ENCODE results near the gene RAET1G. TPM values are rescaled to one million over a fixed set of nuclear protein-coding genes. Genes with fewer than 3 reads are reported as not detected.
"Not testable (repeated sequence)": the region's sequence is repeated elsewhere in the genome, so short reads cannot be mapped to it uniquely, and the experiment has no call there.

The RAET1G gene
- total RNA-seq, 1 donor, result not detected

DNA sequence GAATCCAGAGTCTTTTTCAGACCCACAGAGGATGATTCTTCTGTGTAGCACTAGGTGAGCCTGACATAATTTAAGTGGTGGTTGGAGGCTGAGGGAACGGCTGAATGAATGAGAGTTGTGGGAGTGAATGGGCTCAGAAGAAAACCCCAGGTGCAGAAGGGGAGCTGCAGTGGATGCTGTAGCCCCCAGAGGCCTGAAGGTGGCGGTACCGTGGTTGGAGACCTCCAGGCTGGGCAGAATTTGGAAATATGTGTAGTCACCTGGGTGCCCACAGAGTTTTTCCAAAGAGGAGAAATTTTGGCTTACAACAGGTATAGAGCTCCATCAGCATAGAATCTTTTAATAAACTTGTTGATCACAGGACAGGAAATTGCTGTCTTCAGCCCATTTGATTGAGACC is 6.5 kb upstream of the RAET1G start:
- H3K9me3 ChIP-seq (ENCODE audit: low read depth, low read length), result no peaks in the 10 kb centered on the region
- no peak overlapping the region for H3K4me3 ChIP-seq (ENCODE audit: low read length)
- H3K27me3 ChIP-seq (ENCODE audit: insufficient read depth, low read length), result peaks cover 84% of the 10 kb centered on the region
- peaks cover 12% of the 10 kb centered on the region for H3K4me1 ChIP-seq (ENCODE audit: insufficient read depth, low read length)

DNA sequence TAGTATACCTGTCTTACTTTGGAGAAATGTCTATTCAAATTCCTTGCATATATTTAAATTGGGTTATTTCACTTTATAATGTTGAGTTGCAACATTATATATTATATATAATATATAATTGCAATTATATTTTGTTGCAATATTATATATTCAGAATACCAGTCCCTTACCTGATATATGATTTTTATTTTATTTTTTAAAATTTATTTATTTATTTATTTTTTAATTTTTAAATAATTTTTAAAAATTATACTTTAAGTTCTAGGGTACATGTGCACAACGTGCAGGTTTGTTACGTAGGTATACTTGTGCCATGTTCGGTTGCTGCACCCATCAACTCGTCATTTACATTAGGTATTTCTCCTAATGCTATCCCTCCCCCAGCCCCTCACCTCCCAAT is 4.1 kb upstream of the RAET1G start:
- Histone ChIP-seq H3K4me1 (ENCODE audit: insufficient read depth, low read length) (peaks cover 25% of the 10 kb centered on the region), H3K27me3 (ENCODE audit: insufficient read depth, low read length) (peaks cover 87% of the 10 kb centered on the region)
- not testable (repeated sequence) for H3K9me3 ChIP-seq (ENCODE audit: low read depth, low read length); H3K4me3 ChIP-seq (ENCODE audit: low read length)

DNA sequence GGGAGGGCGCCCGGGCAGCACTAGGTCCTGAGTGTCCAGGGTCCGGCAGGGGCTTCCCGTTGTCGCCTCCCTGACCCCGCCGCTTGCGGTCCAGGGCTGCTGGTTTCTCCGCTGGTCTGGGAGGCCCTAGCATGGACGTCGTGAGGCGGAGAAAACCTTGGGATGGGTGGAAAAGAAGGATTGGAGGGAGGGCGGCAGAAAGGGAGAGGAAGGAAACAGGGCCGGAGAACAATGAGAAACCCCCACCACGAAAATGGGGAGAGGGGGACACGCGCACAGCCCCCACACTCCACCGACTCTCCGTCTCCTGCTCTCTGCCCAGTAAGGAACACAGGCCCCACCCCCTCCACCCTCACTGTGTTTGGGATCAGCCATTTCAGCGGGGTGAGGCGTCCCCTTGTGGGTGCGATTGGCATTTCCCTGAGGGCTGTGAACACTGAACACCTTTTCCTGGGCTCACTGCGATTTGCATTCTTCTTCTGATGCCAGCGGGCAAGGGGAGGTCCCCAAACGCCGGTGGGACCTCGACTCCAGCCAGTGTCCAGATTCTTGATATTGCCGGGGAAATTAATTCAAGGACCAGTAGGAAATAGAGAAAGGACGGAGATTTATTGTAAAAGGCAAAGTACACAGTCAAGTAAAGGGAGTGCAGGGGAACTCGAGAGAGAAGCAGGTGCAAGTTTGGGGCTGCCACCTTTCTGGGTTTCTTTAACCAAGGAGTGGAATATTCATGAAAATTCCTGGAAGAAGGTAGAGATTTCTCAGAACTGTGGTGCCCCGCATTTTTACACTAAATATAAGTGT is 3.3 kb upstream of the RAET1G start:
- H3K4me3 ChIP-seq (ENCODE audit: low read length), result no peak overlapping the region
- H3K4me1 ChIP-seq (ENCODE audit: insufficient read depth, low read length), result peaks cover 25% of the 10 kb centered on the region
- no peaks in the 10 kb centered on the region for H3K9me3 ChIP-seq (ENCODE audit: low read depth, low read length)
- peaks cover 89% of the 10 kb centered on the region for H3K27me3 ChIP-seq (ENCODE audit: insufficient read depth, low read length)

DNA sequence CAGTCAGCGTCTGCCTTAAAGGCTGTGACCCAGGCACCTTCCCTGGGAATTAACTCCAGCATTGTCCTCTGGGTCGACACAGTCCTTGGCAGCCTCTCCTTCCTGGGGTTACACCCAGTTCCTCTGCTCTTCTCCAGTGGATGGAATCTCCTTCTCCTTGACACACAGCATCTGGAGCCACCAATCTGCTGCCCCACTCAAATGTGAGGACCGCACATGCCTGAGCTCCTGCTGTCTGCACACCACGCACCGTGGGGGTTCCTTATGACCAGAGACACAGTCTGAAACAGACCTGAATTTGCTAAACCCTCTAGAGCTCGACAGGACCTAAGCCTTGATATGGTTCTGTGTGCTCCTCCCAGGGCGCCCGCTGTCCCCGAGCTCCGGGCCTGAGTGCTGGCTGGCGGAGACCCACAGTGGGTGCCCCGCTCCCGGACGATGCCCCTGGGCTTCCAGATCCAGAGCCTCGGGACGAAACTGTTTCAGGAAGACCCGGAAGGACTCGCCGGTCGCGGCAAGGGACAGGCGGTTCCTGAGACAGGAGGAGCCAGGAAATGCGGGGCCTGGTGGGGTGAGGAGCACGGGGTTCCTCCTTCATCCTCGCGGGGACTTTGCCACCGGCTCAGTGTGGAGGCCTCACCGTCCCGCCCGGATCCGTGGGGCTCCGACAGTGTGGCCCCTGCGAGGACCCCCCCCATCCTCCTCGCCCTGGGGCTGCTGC is 2.5 kb upstream of the RAET1G start:
- peaks cover 87% of the 10 kb centered on the region for H3K27me3 ChIP-seq (ENCODE audit: insufficient read depth, low read length)
- no peaks in the 10 kb centered on the region for H3K9me3 ChIP-seq (ENCODE audit: low read depth, low read length)
- H3K4me1 ChIP-seq (ENCODE audit: insufficient read depth, low read length), result peaks cover 25% of the 10 kb centered on the region
- H3K4me3 ChIP-seq (ENCODE audit: low read length), result no peak overlapping the region

DNA sequence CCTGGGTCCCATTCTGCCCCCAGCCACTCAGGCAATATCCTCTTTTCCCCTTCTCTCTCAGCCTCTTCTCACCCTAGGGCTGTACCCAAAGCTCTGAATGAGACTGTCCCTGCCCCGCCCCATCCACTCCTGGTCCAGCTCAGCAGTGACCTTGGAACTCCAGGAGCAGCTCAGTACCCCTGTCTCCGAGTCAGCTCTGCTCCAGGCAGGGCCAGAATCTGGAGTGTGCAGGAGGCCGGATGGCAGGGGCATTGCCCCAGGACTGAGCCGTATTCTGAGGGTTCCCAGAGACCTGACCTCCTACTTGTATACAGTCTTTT is 2.0 kb upstream of the RAET1G start:
- H3K4me1 ChIP-seq (ENCODE audit: insufficient read depth, low read length), result peaks cover 25% of the 10 kb centered on the region
- H3K27me3 ChIP-seq (ENCODE audit: insufficient read depth, low read length), result peaks cover 82% of the 10 kb centered on the region
- H3K4me3 ChIP-seq (ENCODE audit: low read length), result no peak overlapping the region
- H3K9me3 ChIP-seq (ENCODE audit: low read depth, low read length), result no peaks in the 10 kb centered on the region

DNA sequence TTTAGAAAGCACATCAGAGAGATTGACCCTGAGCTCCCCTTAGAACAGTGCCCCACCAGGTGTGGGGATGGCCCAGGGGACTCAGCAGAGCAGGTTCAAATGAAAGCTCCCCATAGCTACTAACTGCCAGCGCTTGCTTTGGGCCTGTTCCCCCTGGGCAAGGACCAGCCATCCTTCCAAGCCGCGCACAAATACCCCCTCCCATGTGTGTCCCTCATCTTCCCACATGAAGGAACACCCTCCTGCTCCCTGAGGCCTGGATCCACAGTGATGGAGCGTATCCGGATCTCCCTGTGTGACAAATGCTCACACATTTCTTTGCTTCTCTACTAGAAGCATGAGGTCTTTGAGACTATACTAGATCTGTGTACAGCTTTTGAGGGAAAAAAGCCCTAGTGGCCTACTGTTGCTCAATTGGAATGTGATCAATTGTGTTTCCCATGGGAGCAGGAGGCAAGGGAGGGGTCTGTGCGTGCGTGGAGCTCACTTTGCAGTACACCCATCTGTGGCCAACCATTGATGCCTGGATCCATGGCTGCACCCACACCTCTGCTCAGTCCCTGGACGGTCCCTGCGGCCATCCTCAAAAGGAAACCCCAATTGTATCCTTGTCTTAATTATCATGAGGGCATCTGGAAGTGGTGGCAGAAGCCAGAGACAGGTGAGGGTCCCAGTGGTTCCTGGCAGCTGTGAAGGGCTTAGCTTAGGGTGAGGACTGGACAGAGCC is 1.4 kb upstream of the RAET1G start:
- peaks cover 77% of the 10 kb centered on the region for H3K27me3 ChIP-seq (ENCODE audit: insufficient read depth, low read length)
- H3K9me3 ChIP-seq (ENCODE audit: low read depth, low read length), result no peaks in the 10 kb centered on the region

DNA sequence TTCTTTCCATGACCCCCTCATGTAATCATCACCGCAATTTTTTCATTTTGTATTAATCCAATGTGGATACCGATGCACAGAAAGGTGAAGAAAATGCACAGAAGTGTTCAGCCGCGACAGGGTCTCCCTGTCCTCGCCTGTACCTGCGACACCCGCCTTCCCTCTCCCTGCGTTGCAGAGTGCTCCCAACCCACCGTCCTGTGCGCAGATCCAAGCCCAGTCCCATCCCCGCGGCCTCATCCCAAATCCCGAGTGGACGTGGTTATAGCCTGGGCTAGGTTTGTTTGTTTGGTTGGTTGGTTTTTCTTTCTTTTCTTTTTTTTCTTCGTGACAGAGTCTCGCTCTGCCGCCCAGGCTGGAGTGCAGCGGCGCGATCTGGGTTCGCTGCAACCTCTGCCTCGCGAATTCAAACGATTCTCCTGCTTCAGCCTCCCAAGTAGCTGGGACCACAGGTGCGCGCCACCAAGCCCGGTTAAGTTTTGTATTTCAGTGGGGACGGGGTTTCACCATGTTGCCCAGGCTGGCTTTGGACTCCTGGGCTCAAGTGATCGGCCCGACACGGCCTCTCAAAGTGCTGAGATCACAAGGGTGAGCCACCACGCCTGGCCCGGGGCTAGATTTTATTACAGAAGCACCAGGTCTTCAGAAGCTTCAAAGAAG is 536 bp upstream of the RAET1G start:
- H3K4me3 ChIP-seq (ENCODE audit: low read length), result peak overlapping the region; percentile 14
- peaks cover 25% of the 10 kb centered on the region for H3K4me1 ChIP-seq (ENCODE audit: insufficient read depth, low read length)
- no peaks in the 10 kb centered on the region for H3K9me3 ChIP-seq (ENCODE audit: low read depth, low read length)
- peaks cover 68% of the 10 kb centered on the region for H3K27me3 ChIP-seq (ENCODE audit: insufficient read depth, low read length)

More for the DNA sequence above, 1.4 kb upstream of the RAET1G start:
- Histone ChIP-seq H3K4me1 (ENCODE audit: insufficient read depth, low read length) (peaks cover 25% of the 10 kb centered on the region), H3K4me3 (ENCODE audit: low read length) (no peak overlapping the region)

DNA sequence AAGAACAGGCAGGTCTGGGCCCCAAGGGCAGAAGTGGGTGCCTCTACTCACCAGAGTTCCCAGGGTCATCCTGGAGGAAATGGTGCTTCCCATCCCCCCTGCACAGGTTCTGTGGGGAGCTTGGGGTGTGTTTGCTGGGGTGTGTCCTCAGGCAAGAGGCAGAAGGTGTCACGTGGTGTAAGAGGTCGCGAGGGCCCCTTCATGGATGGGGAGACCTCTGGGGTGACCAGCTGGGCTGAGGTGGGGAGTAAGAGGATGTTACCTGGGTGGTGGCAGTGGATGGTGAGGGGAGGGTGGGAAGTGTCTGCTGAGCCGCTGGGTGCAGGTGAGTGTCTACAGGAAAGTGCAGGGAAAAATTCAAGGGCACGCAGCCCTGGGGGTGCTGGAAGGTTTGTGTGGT is 830 bp downstream of the RAET1G start:
- peaks cover 25% of the 10 kb centered on the region for H3K4me1 ChIP-seq (ENCODE audit: insufficient read depth, low read length)
- not testable (repeated sequence) for H3K9me3 ChIP-seq (ENCODE audit: low read depth, low read length); H3K4me3 ChIP-seq (ENCODE audit: low read length)
- H3K27me3 ChIP-seq (ENCODE audit: insufficient read depth, low read length), result peaks cover 60% of the 10 kb centered on the region

DNA sequence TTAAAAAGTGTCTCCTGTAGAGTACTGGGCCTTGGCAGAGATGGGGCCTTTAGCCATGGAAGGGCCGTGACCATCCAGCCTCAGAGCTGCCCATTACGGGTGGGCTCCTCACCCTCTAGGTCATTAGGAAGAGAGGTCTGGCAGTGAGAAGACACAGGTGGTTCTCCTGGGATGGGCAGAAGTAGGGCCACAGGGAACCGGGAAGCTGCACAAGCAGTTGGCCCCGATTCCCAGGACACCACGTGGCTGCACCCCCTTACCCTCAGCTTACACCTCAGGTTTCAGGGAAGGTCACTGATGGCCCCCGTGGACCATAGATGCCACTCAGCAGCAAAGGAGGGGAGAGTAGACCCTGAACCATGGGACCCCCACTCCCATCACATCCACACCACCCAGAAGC is 1.6 kb downstream of the RAET1G start:
- H3K4me1 ChIP-seq (ENCODE audit: insufficient read depth, low read length), result peaks cover 24% of the 10 kb centered on the region
- H3K27me3 ChIP-seq (ENCODE audit: insufficient read depth, low read length), result peaks cover 55% of the 10 kb centered on the region

DNA sequence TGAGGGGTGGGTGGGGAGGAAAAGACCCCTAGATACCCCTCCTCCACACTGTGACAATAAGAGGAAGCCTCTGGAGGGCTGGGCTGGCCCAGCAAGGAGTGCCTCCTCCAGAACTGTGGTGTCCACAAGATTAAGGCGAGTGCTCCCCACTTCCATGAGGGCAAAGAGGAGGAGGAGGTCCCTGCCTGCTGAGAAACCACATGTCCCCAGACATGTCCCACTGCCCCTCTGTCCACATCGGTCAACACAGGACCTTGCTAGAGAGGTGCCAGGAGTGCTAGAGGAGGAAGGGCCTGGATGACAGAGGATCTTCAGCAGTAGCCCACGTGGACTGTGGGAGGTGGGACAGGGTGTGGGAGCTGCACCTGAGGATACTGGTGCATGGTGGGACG is 3.1 kb downstream of the RAET1G start:
- Histone ChIP-seq H3K4me3 (ENCODE audit: low read length) (no peak overlapping the region), H3K27me3 (ENCODE audit: insufficient read depth, low read length) (peaks cover 40% of the 10 kb centered on the region), H3K9me3 (ENCODE audit: low read depth, low read length) (no peaks in the 10 kb centered on the region), H3K4me1 (ENCODE audit: insufficient read depth, low read length) (peaks cover 12% of the 10 kb centered on the region)

More for the DNA sequence above, 1.6 kb downstream of the RAET1G start:
- Histone ChIP-seq H3K9me3 (ENCODE audit: low read depth, low read length) (no peaks in the 10 kb centered on the region), H3K4me3 (ENCODE audit: low read length) (no peak overlapping the region)

DNA sequence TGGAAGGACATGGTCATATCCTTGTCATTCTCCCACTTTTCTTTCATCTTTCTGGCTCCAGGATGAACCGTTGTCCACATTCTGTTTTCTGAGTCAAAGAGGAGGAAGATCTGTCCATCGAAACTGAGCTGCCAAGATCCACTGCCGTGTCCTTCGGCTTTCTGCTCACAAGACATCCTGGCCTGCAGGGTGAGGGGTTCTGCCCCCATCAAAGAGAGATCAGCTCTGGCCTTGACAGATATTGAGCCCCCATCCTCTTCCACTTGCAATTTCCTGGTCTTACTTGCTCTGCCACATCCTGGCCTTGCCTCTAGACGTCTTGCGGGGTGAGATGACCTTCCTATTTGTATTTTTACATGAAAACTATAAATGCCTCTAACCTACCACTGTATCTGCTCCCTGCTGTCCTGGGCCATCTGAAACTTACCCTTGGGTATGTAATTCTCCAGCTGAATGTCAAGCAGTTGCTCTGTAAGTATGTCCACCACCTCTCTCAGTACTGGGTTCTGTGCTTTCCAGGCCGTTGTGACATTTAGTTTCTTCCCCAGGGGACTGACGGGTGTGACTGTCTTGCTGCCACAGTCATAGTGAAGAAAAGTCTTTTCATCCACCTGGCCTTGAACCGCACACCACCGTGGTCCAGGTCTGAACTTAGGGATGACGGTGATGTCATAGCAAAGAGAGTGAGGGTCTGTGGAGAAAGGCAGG is 3.6 kb downstream of the RAET1G start:
- Histone ChIP-seq H3K27me3 (ENCODE audit: insufficient read depth, low read length) (peaks cover 34% of the 10 kb centered on the region), H3K4me1 (ENCODE audit: insufficient read depth, low read length) (peaks cover 12% of the 10 kb centered on the region)
- H3K9me3 ChIP-seq (ENCODE audit: low read depth, low read length); H3K4me3 ChIP-seq (ENCODE audit: low read length): not testable (repeated sequence)

DNA sequence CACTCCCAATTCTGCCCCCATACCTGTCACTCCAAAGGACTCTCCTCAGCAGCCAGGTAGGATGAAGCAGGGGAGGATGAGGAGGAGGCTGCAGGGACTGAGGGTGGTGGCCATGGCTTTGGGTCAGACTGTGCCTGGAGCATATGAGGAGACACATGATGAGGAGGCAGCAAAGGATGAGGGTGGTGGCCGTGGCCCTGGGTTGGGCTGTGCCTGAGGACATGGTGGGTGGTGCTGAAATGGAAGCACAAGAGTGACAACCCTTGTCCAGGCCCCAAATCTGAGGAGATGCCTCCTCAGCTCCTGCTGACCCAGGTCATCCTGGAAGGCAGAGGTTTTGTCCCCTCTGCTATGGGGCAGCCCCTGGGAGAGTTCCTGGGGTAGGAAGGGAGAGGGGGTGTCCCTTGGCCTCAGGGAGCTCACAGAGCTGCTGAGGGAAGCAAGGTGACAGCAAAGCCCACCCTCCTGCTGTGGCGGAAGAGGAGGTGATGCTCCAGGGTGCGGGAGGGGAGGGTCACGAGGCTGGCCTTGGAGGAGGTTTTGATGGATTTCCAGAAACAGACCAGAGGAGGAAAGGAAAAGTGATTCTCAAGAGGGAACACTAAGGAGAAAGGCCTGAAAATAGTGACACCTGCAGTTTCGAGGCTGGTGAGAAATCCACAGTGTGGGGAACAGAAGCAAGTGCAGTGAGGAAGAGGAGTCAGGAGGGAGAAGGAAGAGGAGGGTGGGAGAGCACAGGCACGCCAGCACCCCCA is 4.6 kb downstream of the RAET1G start:
- peaks cover 8% of the 10 kb centered on the region for H3K4me1 ChIP-seq (ENCODE audit: insufficient read depth, low read length)
- no peak overlapping the region for H3K4me3 ChIP-seq (ENCODE audit: low read length)
- H3K27me3 ChIP-seq (ENCODE audit: insufficient read depth, low read length), result peaks cover 25% of the 10 kb centered on the region
- no peaks in the 10 kb centered on the region for H3K9me3 ChIP-seq (ENCODE audit: low read depth, low read length)

DNA sequence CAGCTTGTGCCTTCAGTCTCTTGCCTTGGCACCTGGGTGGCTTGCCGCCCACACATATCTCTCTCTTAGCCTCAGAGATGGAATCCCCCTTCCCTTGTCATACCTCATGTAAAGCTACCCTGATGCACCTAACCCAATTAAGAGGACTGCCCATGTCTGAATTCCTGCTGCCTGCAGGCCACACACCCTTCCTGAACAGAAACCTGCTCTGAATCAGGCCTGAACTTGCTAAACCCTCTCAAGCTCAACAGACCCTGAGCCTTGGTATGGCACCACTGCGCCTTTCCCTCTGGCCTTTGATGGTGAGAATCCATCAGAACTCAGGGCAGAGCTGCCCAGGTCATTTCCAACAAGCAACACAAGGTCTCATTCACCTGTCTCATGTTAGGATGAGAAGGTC is 5.2 kb downstream of the RAET1G start:
- Histone ChIP-seq H3K4me3 (ENCODE audit: low read length) (no peak overlapping the region), H3K27me3 (ENCODE audit: insufficient read depth, low read length) (peaks cover 20% of the 10 kb centered on the region), H3K4me1 (ENCODE audit: insufficient read depth, low read length) (peaks cover 4% of the 10 kb centered on the region), H3K9me3 (ENCODE audit: low read depth, low read length) (no peaks in the 10 kb centered on the region)

Measured in mononuclear cell (primary cell).